IMR-90 (cell line): ENCODE results near the gene PTPRS. TPM values are rescaled to one million over a fixed set of nuclear protein-coding genes. Genes with fewer than 3 reads are reported as not detected.

Experiments
- ATAC-seq: fragments of 200-7000 bp; cut with Tn5 transposase; 2 replicates; pipeline ENCODE4 v1.9.1; 2020; ENCODE audit warnings: low read depth, mild to moderate bottlenecking, moderate library complexity
- BruUV-seq: library from RNA; stranded (reverse); fragments of 400-500 nt; replicated peaks from 2 replicates; lab custom pipeline; 2021; lab: Mats Ljungman, UMichigan
- CTCF ChIA-PET: fragments of 300-600 bp; formaldehyde crosslinking; extraction: SDS; loops from one replicate; lab custom pipeline; 2021; ENCODE audit warnings: antibody characterized with exemption; lab: Yijun Ruan, JAX
- POLR2A ChIA-PET: fragments of 300-600 bp; sonication (Branson Sonifier 250); formaldehyde crosslinking; loops from one replicate; lab custom pipeline; 2022; ENCODE audit warnings: antibody characterized with exemption; ENCODE audit not compliant: unreplicated experiment; lab: Charles Lee
- DNase-seq: peaks from one replicate; pipeline ENCODE4 v3.0.0; 2013
- H2AFZ ChIP-seq: replicated peaks from 2 replicates; pipeline ENCODE3; 2013; ENCODE audit warnings: low read length, mild to moderate bottlenecking; ENCODE audit not compliant: poor library complexity
- H2AK5ac ChIP-seq: 2 replicates; pipeline ENCODE4 v1.6.1; 2013; ENCODE audit warnings: low read depth, low read length, inconsistent platforms
- H2AK9ac ChIP-seq: replicated peaks from 2 replicates; pipeline ENCODE3; 2013; ENCODE audit warnings: mild to moderate bottlenecking, low read depth, low read length, moderate library complexity; ENCODE audit not compliant: poor library complexity
- H2BK120ac ChIP-seq: 2 replicates; pipeline ENCODE4 v1.6.1; 2013; ENCODE audit warnings: low read depth, low read length, inconsistent platforms
- H2BK15ac ChIP-seq: 3 replicates; pipeline ENCODE4 v1.6.1; 2013; ENCODE audit warnings: low read depth, low read length, inconsistent platforms
- H2BK20ac ChIP-seq: 2 replicates; pipeline ENCODE4 v1.6.1; 2013; ENCODE audit warnings: low read depth, mild to moderate bottlenecking, inconsistent platforms, low read length, moderate library complexity
- H2BK5ac ChIP-seq: 2 replicates; pipeline ENCODE4 v1.6.1; 2013; ENCODE audit warnings: mild to moderate bottlenecking, low read depth, low read length, inconsistent platforms; ENCODE audit not compliant: poor library complexity, severe bottlenecking
- H3K14ac ChIP-seq: replicated peaks from 2 replicates; pipeline ENCODE4 v1.6.1; 2013; ENCODE audit warnings: low read depth, low read length, inconsistent platforms
- H3K18ac ChIP-seq: 2 replicates; pipeline ENCODE4 v1.6.1; 2013; ENCODE audit warnings: low read depth, low read length, control low read depth
- H3K23ac ChIP-seq: 2 replicates; pipeline ENCODE4 v1.6.1; 2013; ENCODE audit warnings: low read depth, low read length, inconsistent platforms
- H3K27ac ChIP-seq: 2 replicates; pipeline ENCODE4 v1.5.1; 2013; ENCODE audit warnings: mild to moderate bottlenecking, control low read depth, low read length; ENCODE audit not compliant: insufficient read depth
- H3K27me3 ChIP-seq: 2 replicates; pipeline ENCODE4 v1.6.1; 2013; ENCODE audit warnings: low read length; ENCODE audit not compliant: control insufficient read depth, insufficient read depth
- H3K36me3 ChIP-seq: 2 replicates; pipeline ENCODE4 v1.6.1; 2013; ENCODE audit warnings: low read length, mixed read lengths; ENCODE audit not compliant: control insufficient read depth, insufficient read depth
- H3K4ac ChIP-seq: 2 replicates; pipeline ENCODE4 v1.6.1; 2013; ENCODE audit warnings: low read depth, low read length, inconsistent platforms
- H3K4me1 ChIP-seq: 2 replicates; pipeline ENCODE4 v1.6.1; 2013; ENCODE audit warnings: low read length, mixed read lengths; ENCODE audit not compliant: control insufficient read depth, insufficient read depth
- H3K4me2 ChIP-seq: 2 replicates; pipeline ENCODE4 v1.6.1; 2013; ENCODE audit warnings: low read depth, mild to moderate bottlenecking, control low read depth, low read length, moderate library complexity
- H3K4me3 ChIP-seq: 2 replicates; pipeline ENCODE4 v1.5.1; 2013; ENCODE audit warnings: low read depth, mild to moderate bottlenecking, control low read depth, low read length, moderate library complexity; ENCODE audit not compliant: insufficient read depth
- H3K56ac ChIP-seq: 2 replicates; pipeline ENCODE4 v1.6.1; 2013; ENCODE audit warnings: low read length, inconsistent platforms; ENCODE audit not compliant: insufficient read depth; ENCODE audit errors: extremely low read depth
- H3K79me1 ChIP-seq, 2 experiments: 2 replicates each; pipeline ENCODE4 v1.6.1; 2013; ENCODE audit warnings: low read length in 2 of 2, inconsistent platforms in 1 of 2, low read depth in 1 of 2
- H3K9ac ChIP-seq: 2 replicates; pipeline ENCODE4 v1.6.1; 2013; ENCODE audit warnings: low read depth, low read length, control low read depth
- H3K9me1 ChIP-seq: 2 replicates; pipeline ENCODE4 v1.6.1; 2013; ENCODE audit warnings: low read length, inconsistent platforms; ENCODE audit not compliant: insufficient read depth
- H3K9me3 ChIP-seq: 2 replicates; pipeline ENCODE4 v1.6.1; 2013; ENCODE audit warnings: low read length; ENCODE audit not compliant: control insufficient read depth, insufficient read depth
- H4K20me1 ChIP-seq: 2 replicates; pipeline ENCODE4 v1.6.1; 2013; ENCODE audit warnings: low read length, inconsistent platforms; ENCODE audit not compliant: insufficient read depth
- H4K5ac ChIP-seq: 2 replicates; pipeline ENCODE4 v1.6.1; 2013; ENCODE audit warnings: mild to moderate bottlenecking, low read depth, low read length, control low read depth
- H4K8ac ChIP-seq, 2 experiments: 2 replicates each; pipeline ENCODE4 v1.6.1; 2013; ENCODE audit warnings: low read depth in 2 of 2, low read length in 2 of 2, control low read depth in 1 of 2, inconsistent platforms in 1 of 2
- H4K91ac ChIP-seq: 2 replicates; pipeline ENCODE4 v1.6.1; 2013; ENCODE audit warnings: low read depth, low read length, inconsistent platforms; ENCODE audit not compliant: insufficient read depth
- BHLHE40 ChIP-seq: fragments of 150-350 bp; IDR thresholded peaks from 2 replicates; pipeline ENCODE4 v1.6.1; 2016; ENCODE audit warnings: mild to moderate bottlenecking, low read depth, low read length
- CEBPB ChIP-seq: IDR thresholded peaks from 2 replicates; pipeline ENCODE4 v1.6.1; 2012; ENCODE audit warnings: low read depth, low read length, improper control_type of control experiment
- CHD1 ChIP-seq: IDR thresholded peaks from 2 replicates; pipeline ENCODE4 v1.6.1; 2012; ENCODE audit warnings: low read depth, low read length, improper control_type of control experiment
- CTCF ChIP-seq: conservative IDR thresholded peaks from 2 replicates; pipeline ENCODE4 v1.5.1; 2012; ENCODE audit warnings: mild to moderate bottlenecking, low read depth, low read length, improper control_type of control experiment
- ELK1 ChIP-seq: fragments of 150-350 bp; IDR thresholded peaks from 2 replicates; pipeline ENCODE4 v1.6.1; 2016; ENCODE audit warnings: low read depth, mild to moderate bottlenecking, low read length, moderate library complexity, borderline replicate concordance
- FOS ChIP-seq: fragments of 150-350 bp; IDR thresholded peaks from 2 replicates; pipeline ENCODE4 v1.6.1; 2016; ENCODE audit warnings: low read depth, low read length
- MAFK ChIP-seq: IDR thresholded peaks from 2 replicates; pipeline ENCODE4 v1.6.1; 2012; ENCODE audit warnings: low read depth, low read length, improper control_type of control experiment
- MAZ ChIP-seq: IDR thresholded peaks from 2 replicates; pipeline ENCODE4 v1.6.1; 2012; ENCODE audit warnings: low read depth, mild to moderate bottlenecking, low read length, improper control_type of control experiment, moderate library complexity, borderline replicate concordance
- MXI1 ChIP-seq: IDR thresholded peaks from 2 replicates; pipeline ENCODE4 v1.6.1; 2012; ENCODE audit warnings: low read depth, mild to moderate bottlenecking, low read length, moderate library complexity, borderline replicate concordance
- NFE2L2 ChIP-seq: fragments of 150-350 bp; IDR thresholded peaks from 2 replicates; pipeline ENCODE4 v1.6.1; 2016; ENCODE audit warnings: low read depth, mild to moderate bottlenecking, low read length
- POLR2A ChIP-seq: IDR thresholded peaks from 2 replicates; pipeline ENCODE4 v1.6.1; 2012; ENCODE audit warnings: mild to moderate bottlenecking, low read depth, low read length
- RAD21 ChIP-seq: IDR thresholded peaks from 2 replicates; pipeline ENCODE4 v1.6.1; 2012; ENCODE audit warnings: low read length, improper control_type of control experiment
- RCOR1 ChIP-seq: IDR thresholded peaks from 2 replicates; pipeline ENCODE4 v1.6.1; 2012; ENCODE audit warnings: mild to moderate bottlenecking, low read length, improper control_type of control experiment; ENCODE audit not compliant: insufficient replicate concordance
- RFX5 ChIP-seq: IDR thresholded peaks from 2 replicates; pipeline ENCODE4 v1.8.0; 2012; ENCODE audit warnings: low read depth, mild to moderate bottlenecking, low read length, moderate library complexity
- SMC3 ChIP-seq: fragments of 150-350 bp; IDR thresholded peaks from 2 replicates; pipeline ENCODE4 v1.6.1; 2016; ENCODE audit warnings: low read depth, mild to moderate bottlenecking, antibody characterized with exemption, low read length, moderate library complexity
- USF2 ChIP-seq: fragments of 150-350 bp; IDR thresholded peaks from 2 replicates; pipeline ENCODE4 v1.6.1; 2017; ENCODE audit warnings: mild to moderate bottlenecking, antibody characterized with exemption, low read length, low read depth
- WGBS, 2 experiments: methylation state at CpG; one replicate each; pipeline versions ENCODE4 v1.1.5 to v1.1.7; 2013; ENCODE audit warnings: missing lambda C conversion rate in 2 of 2; ENCODE audit not compliant: insufficient read length in 1 of 2; ENCODE audit errors: extremely low coverage in 2 of 2; 5-methylcytosine and 5-hydroxymethylcytosine counted together
- dilution Hi-C: fragments of 300-500 bp; cut with HindIII; formaldehyde crosslinking; loops from one replicate; pipeline ENCODE4 v1.14.3; 2018; ENCODE audit warnings: low sequenced_read_pairs; ENCODE audit not compliant: unreplicated experiment
- in situ Hi-C: fragments of 300-500 bp; cut with MboI; formaldehyde crosslinking; loops from 3 replicates; pipeline ENCODE4 v1.14.3; 2019; ENCODE audit warnings: low sequenced_read_pairs, inconsistent platforms, mixed read lengths
- intact Hi-C: fragments of 100-400 bp; cut with micrococcal nuclease; formaldehyde crosslinking; loops from 2 replicates; pipeline ENCODE4 v1.10.0; 2022
- polyA plus RNA-seq, 3 experiments: library from polyadenylated mRNA; depleted of rRNA; stranded (reverse); fragments of >200 nt; gene quantifications; 2 replicates each; pipeline ENCODE4 v1.2.3, GENCODE V29; 2012; ENCODE audit warnings: low replicate concordance in 1 of 3
- total RNA-seq: library from RNA; depleted of rRNA; stranded (reverse); fragments of >200 nt; gene quantifications from 2 replicates; pipeline ENCODE4 v1.2.3, GENCODE V29; 2012

The PTPRS gene
- total and polyA plus RNA-seq, 2 of the 4 experiments (the other 2 are of a cell fraction), result 40.1 to 51.9 TPM

- no TSS peak for BruUV-seq
- 84% methylated on average over 6 of the region's 9 CpGs; no CpG with 5 or more reads in 1 of the 2 experiments for WGBS, 2 experiments
- no peak overlapping the region for H2BK120ac ChIP-seq
Measured at GRCh38 chr19:5326545-5326944, 14.1 kb downstream of the PTPRS start.

More at GRCh38 chr19:5326545-5326944, 14.1 kb downstream of the PTPRS start:
- H3K18ac ChIP-seq, result no peak overlapping the region
- H3K4me1 ChIP-seq, result no peaks in the 10 kb centered on the region
- DNase-seq, result no peak
- POLR2A ChIA-PET, result no interaction called here
- H3K4me3 ChIP-seq, result no peak overlapping the region
- peaks cover 3 to 4% of the 10 kb centered on the region in 2 experiments; a peak in 3 of 4 replicates for H3K79me1 ChIP-seq
- no peak overlapping the region for H4K8ac ChIP-seq
- ATAC-seq, result no peak
- H2BK20ac ChIP-seq, result no peak overlapping the region
- no peaks in the 10 kb centered on the region for H3K27me3 ChIP-seq
- H3K9me3 ChIP-seq, result 0 out of 2 replicates have a peak, but pooled peaks cover 2% of the 10 kb centered on the region
- no peak overlapping the region for H2AK5ac ChIP-seq
- H4K5ac ChIP-seq, result no peak overlapping the region
- H2AFZ ChIP-seq, result no peak overlapping the region
- TF ChIP-seq CHD1 (no peak), MAZ (no peak), RAD21 (no peak), USF2 (no peak), CTCF (no peak), MAFK (no peak), POLR2A (no peak), RFX5 (no peak), MXI1 (no peak), SMC3 (no peak), CEBPB (no peak), NFE2L2 (no peak), RCOR1 (no peak), BHLHE40 (no peak), FOS (no peak), ELK1 (no peak)
- dilution Hi-C loops (no loop called here), intact Hi-C loops (no loop called here), in situ Hi-C loops (no loop called here)
- no peak overlapping the region for H2BK5ac ChIP-seq
- no peak overlapping the region for H3K4ac ChIP-seq
- H2BK15ac ChIP-seq, result no peak overlapping the region
- peaks cover 3% of the 10 kb centered on the region for H3K36me3 ChIP-seq
- no peak overlapping the region for H3K27ac ChIP-seq
- CTCF ChIA-PET, result no interaction called here
- no peak overlapping the region for H3K9ac ChIP-seq
- no peak overlapping the region for H3K23ac ChIP-seq
- peaks cover 21% of the 10 kb centered on the region for H4K20me1 ChIP-seq
- no peak overlapping the region for H3K56ac ChIP-seq
- H3K14ac ChIP-seq, result no peak overlapping the region
- H2AK9ac ChIP-seq, result no peak overlapping the region
- H3K9me1 ChIP-seq, result no peaks in the 10 kb centered on the region
- H3K4me2 ChIP-seq, result no peak overlapping the region
- H4K91ac ChIP-seq, result no peak overlapping the region
